Right lobe of liver (tissue), 4 donors: ENCODE measurements around the gene PEMT.

ENCODE experiments used
- POLR2A ChIP-seq: fragments of 450-650 bp; IDR thresholded peaks from one replicate; pipeline ENCODE4 v1.6.1; 2017; ENCODE audit warnings: antibody characterized with exemption, mild to moderate bottlenecking
- TF ChIP-seq, protein P1 (sequence below), 4 donors: fragments of 200-600 bp in 3 of 4; fragments of 450-650 bp in 1 of 4; IDR thresholded peaks; one replicate each; pipeline versions ENCODE4 v1.5.1 to v1.8.0; 2016 to 2022; ENCODE audit warnings: antibody characterized with exemption in 4 of 4, mild to moderate bottlenecking in 2 of 4
- donor health status: DM: no; HTN: no; CAD: no.
- donor health status: DM: no; HTN: no; CAD: no.
- donor health status: DM: no; HTN: yes; CAD: no.

DNA sequence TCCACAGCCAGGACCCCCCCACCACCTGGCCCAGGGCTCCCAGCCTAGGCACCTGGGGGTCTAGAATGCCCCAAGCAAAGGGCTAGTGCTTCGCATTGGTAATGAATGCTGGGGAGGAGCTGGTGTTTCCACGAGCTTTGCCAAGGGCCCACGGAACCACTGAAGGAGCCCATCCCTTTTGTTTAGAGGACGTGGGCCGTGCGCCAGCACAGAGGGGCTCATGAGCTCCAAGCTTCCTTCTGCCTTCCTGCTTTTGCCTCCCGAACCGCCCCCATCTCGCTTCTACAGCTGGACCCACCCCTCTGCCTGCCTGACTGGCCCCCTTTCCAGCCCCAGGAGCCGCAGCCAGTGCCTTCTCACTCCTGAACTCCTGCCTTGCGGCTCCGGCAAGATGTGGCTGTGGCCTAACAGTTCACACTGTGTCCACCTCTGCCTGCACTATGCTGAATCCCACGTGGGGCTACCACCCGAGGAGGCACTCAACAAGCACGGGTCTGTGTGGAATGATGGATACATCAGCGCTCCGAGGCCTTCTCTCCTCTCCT lies 63.5 kb downstream of the PEMT start:
- TF ChIP-seq, protein P1, sequence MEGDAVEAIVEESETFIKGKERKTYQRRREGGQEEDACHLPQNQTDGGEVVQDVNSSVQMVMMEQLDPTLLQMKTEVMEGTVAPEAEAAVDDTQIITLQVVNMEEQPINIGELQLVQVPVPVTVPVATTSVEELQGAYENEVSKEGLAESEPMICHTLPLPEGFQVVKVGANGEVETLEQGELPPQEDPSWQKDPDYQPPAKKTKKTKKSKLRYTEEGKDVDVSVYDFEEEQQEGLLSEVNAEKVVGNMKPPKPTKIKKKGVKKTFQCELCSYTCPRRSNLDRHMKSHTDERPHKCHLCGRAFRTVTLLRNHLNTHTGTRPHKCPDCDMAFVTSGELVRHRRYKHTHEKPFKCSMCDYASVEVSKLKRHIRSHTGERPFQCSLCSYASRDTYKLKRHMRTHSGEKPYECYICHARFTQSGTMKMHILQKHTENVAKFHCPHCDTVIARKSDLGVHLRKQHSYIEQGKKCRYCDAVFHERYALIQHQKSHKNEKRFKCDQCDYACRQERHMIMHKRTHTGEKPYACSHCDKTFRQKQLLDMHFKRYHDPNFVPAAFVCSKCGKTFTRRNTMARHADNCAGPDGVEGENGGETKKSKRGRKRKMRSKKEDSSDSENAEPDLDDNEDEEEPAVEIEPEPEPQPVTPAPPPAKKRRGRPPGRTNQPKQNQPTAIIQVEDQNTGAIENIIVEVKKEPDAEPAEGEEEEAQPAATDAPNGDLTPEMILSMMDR (IDR thresholded peaks at IDR 0.05): no peak
- no peak for TF ChIP-seq POLR2A
